ENCODE data around the gene SNX13.

GRCh38 chr7:17986851-17987250 lies 46.6 kb upstream of the SNX13 start:
- TF ChIP-seq POLR2A (IDR thresholded peaks at IDR 0.05) (no peak), CTCF (IDR thresholded peaks at IDR 0.05) (no peak)
